Measurements from ENCODE around the gene L3MBTL4.
"Not testable (repeated sequence)": the region's sequence is repeated elsewhere in the genome, so short reads cannot be mapped to it uniquely, and the experiment has no call there.

Gene L3MBTL4

DNA sequence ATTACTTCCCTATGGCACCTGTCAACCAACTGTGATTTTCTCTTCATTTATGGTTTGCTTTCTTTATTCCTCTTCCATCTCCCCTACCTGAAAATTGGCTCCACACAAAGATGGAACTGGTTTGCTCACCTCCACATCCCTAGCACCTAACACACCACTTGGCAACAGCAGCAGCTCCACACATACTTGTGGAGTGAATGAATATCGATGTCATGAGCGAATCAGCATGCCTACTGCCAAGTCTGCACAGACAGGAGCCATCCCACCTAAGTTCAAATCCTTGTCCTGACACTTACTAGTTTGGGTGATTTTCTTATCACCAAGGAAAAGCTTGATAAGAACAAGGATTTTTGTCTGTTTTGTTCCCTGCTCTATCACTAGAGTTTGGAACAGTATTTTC is 328.0 kb downstream of the L3MBTL4 start:
- no peak for DNase-seq

DNA sequence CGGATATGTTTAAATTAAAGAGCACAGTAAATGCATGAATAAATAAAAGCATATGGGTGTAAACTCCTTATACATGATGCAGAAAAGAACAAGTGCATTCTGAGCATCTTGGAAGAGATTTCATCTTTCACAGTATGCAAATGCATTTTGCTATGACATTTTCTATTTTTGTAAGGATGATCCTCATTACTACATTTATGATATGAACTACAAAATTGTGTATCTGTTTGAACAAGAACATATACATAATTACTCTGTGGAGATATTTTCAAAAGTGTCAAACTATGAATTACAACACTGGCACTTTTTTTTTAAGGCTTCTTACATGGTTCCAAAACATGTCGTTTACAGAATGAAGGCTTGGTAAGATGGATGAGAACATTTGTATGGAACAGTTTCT is 335.3 kb downstream of the L3MBTL4 start:
- DNase-seq: no peak

DNA sequence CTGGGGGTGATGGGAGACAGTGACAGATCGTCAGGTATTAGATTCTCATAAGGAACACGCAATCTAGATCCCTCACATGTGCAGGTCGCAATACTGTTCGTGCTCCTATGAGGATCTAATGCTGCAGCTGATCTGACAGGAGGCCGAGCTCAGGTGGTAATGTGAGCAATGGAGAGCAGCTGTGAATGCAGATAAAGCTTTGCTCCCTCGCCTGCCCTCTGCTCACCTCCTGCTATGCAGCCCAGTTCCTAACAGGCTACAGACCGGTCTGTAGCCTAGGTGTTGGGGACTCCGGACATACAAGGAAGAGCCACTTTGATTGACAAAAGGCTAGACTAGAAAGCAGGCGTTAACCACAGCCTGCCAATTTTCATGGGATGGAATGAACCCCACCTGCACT is 335.8 kb downstream of the L3MBTL4 start:
- DNase-seq: no peak

DNA sequence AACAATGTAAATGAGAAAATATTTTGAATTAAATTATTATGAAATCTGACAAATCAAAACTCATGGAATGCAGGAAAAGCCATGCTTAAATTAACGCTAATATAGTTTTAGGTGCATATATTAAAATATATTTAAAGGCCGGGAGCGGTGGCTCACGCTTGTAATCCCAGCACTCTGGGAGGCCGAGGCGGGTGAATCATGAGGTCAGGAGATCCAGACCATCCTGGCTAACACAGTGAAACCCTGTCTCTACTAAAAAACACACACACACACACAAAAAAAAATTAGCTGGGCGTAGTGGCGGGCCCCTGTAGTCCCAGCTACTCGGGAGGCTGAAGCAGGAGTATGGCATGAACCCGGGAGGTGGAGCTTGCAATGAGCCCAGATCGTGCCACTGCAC is 342.3 kb downstream of the L3MBTL4 start:
- not testable (repeated sequence) for DNase-seq

DNA sequence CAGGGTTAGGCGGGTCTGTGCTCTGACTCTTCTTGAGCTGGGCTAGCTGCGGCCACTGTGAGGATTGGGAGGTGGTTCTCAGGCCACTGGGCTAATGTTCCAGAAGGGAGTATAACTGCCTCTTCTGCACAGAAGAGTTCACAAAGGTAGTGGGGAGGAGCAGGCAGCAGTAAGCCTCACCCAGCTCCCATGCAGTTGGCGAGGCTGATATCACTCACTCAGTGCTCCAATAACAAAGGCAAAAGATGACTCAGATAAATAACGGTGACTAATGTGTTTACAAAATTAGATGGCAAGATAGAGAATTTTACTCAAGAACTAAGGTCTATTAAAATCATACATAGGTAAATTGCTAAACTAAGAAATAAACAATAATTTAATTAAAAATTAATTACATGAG is 345.2 kb downstream of the L3MBTL4 start:
- DNase-seq: no peak

DNA sequence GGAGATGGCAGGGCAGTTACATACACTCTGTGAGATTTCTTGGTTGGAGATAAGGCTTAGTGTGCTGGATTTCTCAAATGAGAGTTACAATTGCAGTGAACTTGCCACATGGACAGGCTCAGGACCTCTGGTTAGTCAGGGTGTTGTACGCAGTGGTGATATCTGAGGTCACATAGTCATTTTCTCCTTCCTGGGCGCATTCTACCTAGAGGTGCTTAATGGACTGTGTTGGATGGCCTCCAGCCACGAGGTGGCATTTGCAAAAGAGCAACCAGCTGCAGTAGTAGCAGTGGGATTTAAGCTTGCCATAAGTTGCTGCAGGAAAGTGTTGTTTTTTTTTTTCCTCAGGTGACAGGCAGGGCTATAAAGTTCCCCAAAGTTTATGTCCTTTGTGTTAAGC is 345.6 kb downstream of the L3MBTL4 start:
- DNase-seq: no peak

DNA sequence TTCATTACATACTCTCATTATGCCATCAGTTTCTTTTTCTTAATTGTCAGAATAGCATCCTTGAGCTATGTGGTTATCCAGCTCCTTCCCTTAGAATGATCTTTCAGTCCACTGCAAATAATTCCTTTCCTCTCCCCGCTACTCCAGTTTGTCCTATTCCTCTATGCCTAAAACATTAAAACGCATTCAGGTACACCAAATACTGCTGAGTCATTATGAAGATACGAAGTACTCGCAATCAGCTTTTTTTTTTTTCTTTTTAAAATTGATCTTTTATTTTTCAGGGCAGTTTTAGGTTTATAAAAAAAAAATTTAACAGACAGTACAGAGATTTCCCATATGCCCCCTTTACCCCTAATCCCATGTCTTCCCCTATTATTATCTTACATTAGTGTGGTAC is 354.6 kb downstream of the L3MBTL4 start:
- no peak for DNase-seq

DNA sequence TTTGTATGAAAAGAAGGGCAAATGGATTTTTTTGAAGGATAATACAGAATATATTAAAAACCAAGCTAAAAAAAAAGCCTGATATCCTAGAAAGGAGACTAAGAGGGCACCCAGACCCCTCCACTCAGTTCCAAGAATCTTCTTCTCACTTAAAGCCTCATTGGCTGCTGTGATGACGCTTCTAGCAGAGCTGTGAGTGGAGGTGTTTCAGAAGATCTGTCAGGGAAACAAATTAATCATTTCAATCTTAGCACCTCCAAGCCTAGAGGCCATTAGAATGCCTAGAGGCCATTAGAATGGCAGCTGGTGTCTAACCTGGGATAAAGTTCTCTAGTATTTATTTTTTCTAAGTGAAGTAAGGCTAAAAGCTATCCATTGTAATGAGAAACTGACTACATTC is 355.2 kb downstream of the L3MBTL4 start:
- DNase-seq: no peak

DNA sequence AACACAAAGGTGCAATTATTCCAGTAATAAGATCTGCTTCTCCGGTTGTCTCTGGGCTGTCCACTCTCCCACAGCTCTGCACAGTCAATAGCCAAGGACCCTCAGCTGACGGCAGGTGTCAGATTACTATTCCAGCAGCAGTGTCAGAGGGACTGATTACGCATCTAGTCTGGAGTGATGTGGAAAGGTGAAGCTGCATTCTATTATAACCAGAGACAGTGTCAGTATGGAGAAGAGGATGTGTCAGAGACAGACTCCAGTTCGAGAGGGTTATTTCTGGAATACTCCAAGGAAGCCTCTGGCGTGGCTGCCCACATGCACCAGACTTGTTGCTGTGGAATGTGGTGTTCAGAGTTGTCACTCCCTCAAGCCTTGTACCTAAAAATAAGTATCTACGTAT is 355.8 kb downstream of the L3MBTL4 start:
- no peak for DNase-seq

DNA sequence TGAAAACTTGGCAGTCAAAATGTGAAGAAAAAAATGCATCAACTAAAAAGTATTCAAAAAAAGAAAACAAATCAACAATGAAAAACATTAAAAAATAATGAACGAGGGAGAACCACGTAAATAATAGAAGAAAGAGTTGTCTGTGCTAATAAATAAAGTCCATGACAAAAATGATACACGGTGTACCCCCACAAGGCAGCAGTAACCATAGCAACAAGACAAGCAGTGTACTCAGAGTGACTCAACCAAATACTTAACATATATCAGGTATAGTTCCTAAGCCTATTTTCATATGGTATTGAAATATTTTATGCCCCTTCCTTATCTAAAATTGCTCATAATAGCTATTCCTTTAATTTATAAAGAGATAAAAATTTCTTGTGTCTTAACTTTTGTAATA is 357.1 kb downstream of the L3MBTL4 start:
- no peak for DNase-seq

DNA sequence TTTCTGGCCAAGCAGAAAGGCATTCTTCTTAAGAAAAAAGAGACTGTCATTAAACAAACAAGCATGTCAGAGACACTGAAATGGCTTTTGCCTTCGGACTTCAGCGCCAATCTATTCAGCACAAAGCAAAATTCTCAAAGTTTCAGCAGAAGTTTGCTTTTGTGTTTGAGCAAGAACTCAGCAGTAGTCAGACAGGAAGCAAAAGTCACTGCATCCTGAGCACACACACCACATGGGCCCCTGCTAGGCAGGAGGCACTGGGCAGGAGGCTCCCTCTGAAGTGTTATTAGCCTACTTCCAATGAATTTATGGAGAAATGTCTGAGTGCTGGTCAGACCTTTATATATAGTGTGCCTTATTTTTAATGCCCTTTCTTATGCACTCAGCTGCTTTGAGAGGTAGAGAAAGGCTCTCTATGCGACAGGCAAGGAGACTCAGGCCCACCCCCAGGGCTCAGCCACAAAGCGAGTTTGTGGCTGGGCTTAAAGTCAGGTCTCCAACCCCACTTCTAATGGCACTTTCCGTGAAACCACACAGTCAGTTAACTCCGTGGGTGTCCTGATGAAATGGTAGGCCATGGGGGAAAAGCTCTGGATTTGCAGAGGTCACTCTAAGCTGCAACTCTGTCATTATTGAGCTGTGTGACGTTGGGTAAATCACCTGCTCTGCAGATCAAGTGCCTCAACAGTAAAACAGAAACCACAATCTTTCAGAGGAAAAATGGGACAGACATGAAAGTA is 358.4 kb downstream of the L3MBTL4 start:
- DNase-seq: no peak

DNA sequence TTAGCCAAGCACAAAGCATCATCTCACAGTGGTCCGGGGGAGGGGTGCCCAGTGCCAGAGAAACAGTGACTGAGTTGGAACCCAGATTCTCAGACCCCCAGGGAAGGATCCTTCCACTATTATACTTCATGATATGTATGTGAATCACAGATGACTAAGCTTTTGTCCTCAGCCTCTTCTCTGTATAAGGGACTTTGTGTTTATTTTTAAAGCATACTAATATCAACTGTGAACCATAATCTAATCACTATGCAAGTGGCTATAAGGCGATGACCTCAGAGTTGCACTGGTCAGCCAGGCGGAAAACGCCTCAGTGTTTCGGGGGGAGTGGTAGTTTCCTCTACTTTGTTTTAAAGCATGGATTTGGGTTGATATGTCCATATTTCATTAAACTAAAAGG is 359.0 kb downstream of the L3MBTL4 start:
- no peak for DNase-seq

DNA sequence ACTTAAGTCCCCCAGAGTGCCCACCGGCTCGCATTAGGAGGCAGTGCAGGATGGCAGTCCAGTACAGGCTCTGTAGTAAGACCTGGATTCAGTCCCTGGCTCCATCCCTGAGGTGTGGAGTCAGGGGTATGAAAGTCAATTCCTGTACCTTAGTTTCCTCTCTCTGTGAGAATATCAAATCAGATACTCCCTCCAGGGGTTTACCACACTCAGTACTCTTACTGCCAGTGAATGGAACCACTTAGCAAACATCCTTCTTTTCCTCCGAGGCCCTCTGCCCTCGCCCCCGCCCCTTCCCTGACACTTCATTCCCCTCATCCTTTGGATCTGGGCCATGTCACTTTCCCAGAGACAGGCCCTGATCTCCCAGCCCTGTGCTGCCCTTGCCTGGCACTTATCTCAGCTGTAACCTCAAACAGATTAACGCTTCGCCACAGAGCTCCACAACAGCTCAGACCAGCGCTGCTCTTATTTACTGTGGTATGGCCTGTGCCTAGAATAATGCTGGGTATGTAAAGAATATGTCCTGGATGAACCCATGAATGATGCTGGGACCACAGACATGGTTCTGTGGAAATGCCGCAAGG is 360.4 kb downstream of the L3MBTL4 start:
- no peak for DNase-seq

DNA sequence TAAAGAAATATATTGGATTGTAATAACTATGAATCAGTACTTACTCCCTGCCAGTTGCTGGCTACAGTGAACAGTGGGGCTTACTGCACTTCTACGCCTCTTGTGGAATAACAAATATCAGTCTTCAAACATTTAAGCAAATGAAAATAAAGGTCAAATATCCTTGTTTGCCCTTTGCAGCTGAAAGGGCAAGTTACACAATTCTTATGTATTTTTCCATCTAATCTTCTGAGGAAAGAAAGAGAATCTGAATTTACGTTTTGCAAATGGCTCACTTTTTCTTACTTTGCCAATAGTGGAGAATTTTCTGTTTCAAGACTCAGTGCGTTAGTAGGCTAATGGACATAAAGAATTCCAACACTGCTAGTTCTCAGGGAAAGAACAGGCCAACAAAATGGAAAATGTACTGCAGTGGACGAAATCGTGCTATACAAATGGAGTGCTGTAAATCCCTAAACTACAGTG is 362.2 kb downstream of the L3MBTL4 start:
- DNase-seq: no peak

DNA sequence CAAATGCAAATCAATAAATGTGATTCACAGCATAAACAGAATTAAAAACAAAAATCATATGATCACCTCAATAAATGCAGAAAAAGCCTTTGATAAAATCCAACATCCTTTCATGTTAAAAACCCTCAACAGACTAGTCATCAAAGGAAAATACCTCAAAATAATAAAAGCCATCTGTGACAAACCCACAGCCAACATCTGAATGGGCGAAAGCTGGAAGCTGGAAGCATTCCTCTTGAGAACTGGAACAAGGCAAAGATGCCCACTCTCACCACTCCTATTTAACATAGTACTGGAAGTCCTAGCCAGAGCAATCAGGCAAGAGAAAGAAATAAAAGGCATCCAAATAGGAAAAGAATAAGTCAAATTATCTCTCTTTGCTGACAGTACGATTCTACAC is 367.1 kb downstream of the L3MBTL4 start:
- not testable (repeated sequence) for DNase-seq

DNA sequence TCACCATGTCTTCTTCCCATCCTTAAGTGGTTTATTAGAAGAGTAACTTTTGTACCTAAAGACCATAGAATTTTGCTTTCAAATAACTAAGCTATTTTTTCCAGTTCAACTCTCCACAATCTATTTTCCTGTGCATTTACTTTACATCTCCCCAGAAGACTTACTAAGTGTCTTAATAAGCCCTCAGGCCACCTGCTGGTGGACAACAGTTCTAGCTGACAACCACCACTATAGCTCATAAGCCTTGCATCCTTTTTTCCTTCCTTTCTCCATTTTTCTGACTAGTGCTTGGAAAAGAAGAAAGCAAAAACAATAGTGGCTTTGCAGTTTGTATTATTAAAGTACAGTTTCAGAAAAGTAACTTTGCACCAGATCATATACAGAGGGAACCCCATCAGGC is 369.9 kb downstream of the L3MBTL4 start:
- no peak for DNase-seq

DNA sequence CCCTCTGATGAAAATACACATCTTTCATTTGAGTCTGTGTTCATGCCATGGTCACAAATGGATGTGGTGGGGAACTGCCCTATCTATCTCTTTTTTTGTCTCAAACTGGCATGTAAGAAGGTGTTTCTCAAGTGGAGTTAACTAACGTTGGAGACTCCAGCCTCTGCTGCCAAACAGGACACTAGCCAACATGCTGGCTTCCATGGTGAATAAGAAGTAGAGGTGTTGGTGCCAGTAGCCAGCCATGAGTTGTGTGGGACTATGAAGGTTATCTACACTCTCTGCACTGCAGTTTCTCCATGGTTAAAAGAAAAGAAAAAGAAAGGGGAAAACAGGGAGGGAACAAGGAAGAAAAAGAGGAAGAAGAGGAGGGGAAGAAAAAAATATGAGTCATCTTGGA is 370.4 kb downstream of the L3MBTL4 start:
- DNase-seq: no peak

DNA sequence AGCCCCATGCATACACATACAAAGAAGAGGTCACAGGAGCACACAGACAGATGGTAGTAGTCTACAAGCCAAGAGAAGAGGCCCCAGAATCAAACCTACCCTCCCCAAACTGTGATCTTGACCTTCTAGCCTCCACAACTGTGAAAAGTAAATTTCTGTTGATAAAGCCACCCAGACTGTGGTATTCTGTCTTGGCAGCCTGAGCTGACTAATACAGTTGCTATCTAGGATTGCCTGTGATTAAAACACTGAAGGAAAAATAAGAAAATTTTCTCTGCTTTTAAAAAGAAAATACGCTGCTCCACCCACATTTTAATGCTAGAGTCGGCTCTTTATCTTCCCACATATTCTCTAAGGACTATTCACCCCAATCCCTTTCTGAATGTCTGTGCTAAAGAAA is 375.7 kb downstream of the L3MBTL4 start:
- no peak for DNase-seq

DNA sequence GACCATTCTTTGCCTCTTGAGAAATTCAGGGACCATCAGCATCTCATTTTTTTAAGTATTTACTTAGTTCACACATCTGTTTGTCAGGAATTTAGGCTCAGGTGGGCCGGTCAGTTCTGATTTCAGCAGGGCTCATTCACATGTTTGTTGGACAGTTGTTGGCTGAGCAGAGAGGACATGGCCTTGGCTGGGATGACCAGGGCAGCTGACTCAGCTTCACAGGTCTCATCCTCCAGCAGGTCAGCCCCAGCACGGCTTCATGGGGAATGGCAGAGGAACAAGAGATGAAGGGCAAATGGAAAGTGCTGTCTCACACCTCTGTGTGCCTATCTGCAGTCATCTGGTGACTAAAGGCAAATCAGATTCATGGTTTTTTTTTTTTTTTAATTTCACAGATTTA is 383.3 kb downstream of the L3MBTL4 start:
- DNase-seq: no peak

DNA sequence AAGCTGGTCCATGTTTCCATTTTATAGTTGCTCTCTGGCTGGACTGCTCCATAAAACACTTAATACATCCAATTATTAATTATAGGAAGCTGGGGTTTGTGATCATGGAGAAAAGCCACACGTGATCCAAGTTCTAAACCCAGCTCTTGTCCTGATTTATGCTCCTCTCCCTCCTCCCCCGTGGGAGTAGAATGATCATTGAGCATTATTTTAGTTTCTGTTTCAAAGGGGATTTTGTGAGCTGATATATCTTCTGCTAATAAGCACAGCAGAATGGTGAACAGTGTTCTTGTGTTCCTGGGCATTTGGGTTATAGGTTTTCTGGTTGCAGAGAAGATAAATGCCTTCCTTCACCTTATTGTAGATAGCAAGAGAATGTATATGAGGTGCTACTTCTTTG is 383.7 kb downstream of the L3MBTL4 start:
- DNase-seq: no peak

DNA sequence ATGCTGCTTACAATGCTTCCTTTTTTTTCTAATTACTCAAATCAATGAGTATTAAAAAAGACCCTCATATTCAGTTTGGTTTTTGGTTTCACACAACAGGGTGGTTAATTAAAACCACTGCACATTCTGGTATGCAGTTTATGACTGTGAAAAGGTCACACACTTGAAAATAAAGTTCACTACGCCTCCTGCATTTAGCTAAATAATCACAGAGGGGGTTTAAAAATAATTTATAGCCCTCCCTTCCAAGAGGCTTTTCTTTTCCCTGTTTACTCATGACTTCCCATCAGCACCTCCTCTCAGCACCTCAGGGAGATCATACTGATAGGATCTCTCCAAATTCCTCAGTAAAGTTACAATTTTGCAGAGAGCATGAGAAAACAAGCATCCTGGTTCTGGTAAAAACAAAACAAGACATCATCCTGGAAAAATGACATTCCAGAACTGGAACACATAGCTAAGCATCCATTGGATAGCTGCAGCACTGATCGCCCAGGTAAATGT is 389.9 kb downstream of the L3MBTL4 start:
- no peak for DNase-seq

DNA sequence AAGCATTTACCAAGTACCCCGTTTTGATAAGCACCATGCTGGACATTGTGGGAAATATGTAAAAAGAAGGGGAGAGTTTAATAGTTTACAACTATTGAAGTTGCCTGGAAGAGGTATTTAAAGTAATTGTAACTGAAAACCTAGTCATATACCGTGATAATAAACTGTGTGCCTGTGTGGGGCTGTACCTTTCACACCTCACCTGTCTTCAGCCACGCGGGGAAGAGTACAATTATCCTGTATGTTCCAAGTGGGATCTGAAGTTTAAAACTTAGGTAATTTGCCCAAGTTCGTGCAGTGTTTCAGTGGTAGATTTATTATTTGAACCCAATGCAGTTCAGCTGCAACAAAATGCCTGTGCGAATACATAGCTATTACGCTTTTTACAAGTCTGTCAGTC is 391.2 kb downstream of the L3MBTL4 start:
- no peak for DNase-seq

DNA sequence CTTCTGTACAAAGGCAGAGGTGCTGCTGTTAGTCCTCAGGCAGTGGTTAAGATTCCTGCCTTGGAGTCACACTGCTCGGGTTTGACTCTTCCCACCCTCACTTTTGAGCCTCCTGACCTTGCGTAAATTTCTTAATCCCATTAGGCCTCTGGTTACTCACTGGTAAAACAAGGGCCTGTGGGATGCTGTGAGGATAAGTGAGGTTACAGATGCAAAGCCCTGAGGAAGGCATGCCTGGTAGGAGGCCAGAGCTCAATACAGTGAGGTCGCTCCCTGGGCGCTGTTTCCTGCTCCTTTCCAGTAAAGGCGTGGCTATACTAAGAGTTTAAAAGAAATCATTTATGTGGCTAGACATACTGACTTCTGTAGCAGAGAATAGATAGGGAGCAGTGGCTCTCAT is 391.9 kb downstream of the L3MBTL4 start:
- DNase-seq: no peak

DNA sequence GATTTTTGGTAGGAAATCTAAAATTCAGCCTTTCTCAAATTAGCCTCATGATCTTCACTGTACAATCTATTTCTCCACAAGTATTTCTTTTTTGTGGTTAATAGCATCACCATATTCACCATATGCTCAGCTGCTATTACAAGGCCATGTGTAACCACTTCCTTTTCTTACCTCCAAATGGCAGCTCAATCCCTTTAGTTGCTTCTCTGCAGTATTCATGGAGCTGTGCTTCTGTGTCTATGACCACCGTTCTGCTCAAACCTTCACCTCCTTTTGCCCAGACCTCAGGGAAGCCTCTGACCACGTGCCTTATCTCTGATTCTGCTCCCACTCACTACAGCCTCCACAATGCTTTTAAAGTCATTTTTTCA is 392.7 kb downstream of the L3MBTL4 start:
- no peak for DNase-seq

All from NCI-H146 (cell line).